T-helper 2 cell treated with Interferon-gamma antibody and Interleukin-4, amounts not matched to agents 5 μg/mL and 100 μg/mL, for 36 hours (primary cell): Measurements from ENCODE around the gene GRM7.

ENCODE experiments used
- DNase-seq: peaks from one replicate; pipeline ENCODE4 v3.0.0; 2021; ENCODE audit warnings: low spot score
- H3K27ac Mint-ChIP-seq: one replicate; pipeline ENCODE4 v1.8.0; 2021; ENCODE audit warnings: mild to moderate bottlenecking, mixed read lengths
- H3K27me3 Mint-ChIP-seq: one replicate; pipeline ENCODE4 v1.8.0; 2021; ENCODE audit warnings: low read depth, mixed read lengths
- H3K36me3 Mint-ChIP-seq: one replicate; pipeline ENCODE4 v1.8.0; 2021; ENCODE audit warnings: low read depth, mixed read lengths
- H3K4me1 Mint-ChIP-seq: one replicate; pipeline ENCODE4 v1.8.0; 2021; ENCODE audit warnings: low read depth, mixed read lengths
- H3K4me3 Mint-ChIP-seq: one replicate; pipeline ENCODE4 v1.8.0; 2022; ENCODE audit warnings: mild to moderate bottlenecking, moderate library complexity, mixed read lengths
- H3K9me3 Mint-ChIP-seq: one replicate; pipeline ENCODE4 v1.8.0; 2021; ENCODE audit warnings: mixed read lengths

The GRM7 gene

GRCh38 chr3:7678521-7678920 is 817.6 kb downstream of the GRM7 start:
- Mint-ChIP-seq H3K36me3 (no peaks in the 10 kb centered on the region), H3K27ac (no peak overlapping the region), H3K27me3 (no peaks in the 10 kb centered on the region), H3K4me3 (no peak overlapping the region), H3K4me1 (no peaks in the 10 kb centered on the region), H3K9me3 (no peaks in the 10 kb centered on the region)
- DNase-seq, result no peak

- no peak overlapping the region for H3K4me3 Mint-ChIP-seq
Observed at GRCh38 chr3:7682822-7683229, 821.9 kb downstream of the GRM7 start.

GRCh38 chr3:7683426-7683825 is 822.5 kb downstream of the GRM7 start:
- DNase-seq, result no peak
- H3K27me3 Mint-ChIP-seq, result no peaks in the 10 kb centered on the region
- H3K4me1 Mint-ChIP-seq, result no peaks in the 10 kb centered on the region
- no peaks in the 10 kb centered on the region for H3K9me3 Mint-ChIP-seq
- no peaks in the 10 kb centered on the region for H3K36me3 Mint-ChIP-seq
- no peak overlapping the region for H3K4me3 Mint-ChIP-seq
- no peak overlapping the region for H3K27ac Mint-ChIP-seq

More at GRCh38 chr3:7682822-7683229, 821.9 kb downstream of the GRM7 start:
- H3K9me3 Mint-ChIP-seq, result no peaks in the 10 kb centered on the region
- H3K27ac Mint-ChIP-seq, result no peak overlapping the region
- no peaks in the 10 kb centered on the region for H3K27me3 Mint-ChIP-seq
- H3K4me1 Mint-ChIP-seq, result no peaks in the 10 kb centered on the region
- H3K36me3 Mint-ChIP-seq, result no peaks in the 10 kb centered on the region
- DNase-seq, result no peak

GRCh38 chr3:7684182-7684715 is 823.3 kb downstream of the GRM7 start:
- H3K4me1 Mint-ChIP-seq, result no peaks in the 10 kb centered on the region
- DNase-seq, result no peak
- no peaks in the 10 kb centered on the region for H3K9me3 Mint-ChIP-seq
- H3K27ac Mint-ChIP-seq, result no peak overlapping the region
- no peak overlapping the region for H3K4me3 Mint-ChIP-seq
- no peaks in the 10 kb centered on the region for H3K27me3 Mint-ChIP-seq
- H3K36me3 Mint-ChIP-seq, result no peaks in the 10 kb centered on the region

GRCh38 chr3:7687428-7688147 is 826.7 kb downstream of the GRM7 start:
- H3K27me3 Mint-ChIP-seq, result no peaks in the 10 kb centered on the region
- H3K4me1 Mint-ChIP-seq, result no peaks in the 10 kb centered on the region
- no peaks in the 10 kb centered on the region for H3K36me3 Mint-ChIP-seq
- H3K27ac Mint-ChIP-seq, result no peak overlapping the region
- no peaks in the 10 kb centered on the region for H3K9me3 Mint-ChIP-seq
- no peak overlapping the region for H3K4me3 Mint-ChIP-seq
- DNase-seq, result no peak

- DNase-seq, result no peak
- no peaks in the 10 kb centered on the region for H3K9me3 Mint-ChIP-seq
- no peaks in the 10 kb centered on the region for H3K27me3 Mint-ChIP-seq
- no peak overlapping the region for H3K4me3 Mint-ChIP-seq
- no peaks in the 10 kb centered on the region for H3K36me3 Mint-ChIP-seq
- H3K27ac Mint-ChIP-seq, result no peak overlapping the region
- no peaks in the 10 kb centered on the region for H3K4me1 Mint-ChIP-seq
Observed at GRCh38 chr3:7692866-7693265, 832.0 kb downstream of the GRM7 start.

GRCh38 chr3:7693976-7694375 is 833.1 kb downstream of the GRM7 start:
- no peak overlapping the region for H3K4me3 Mint-ChIP-seq
- H3K27ac Mint-ChIP-seq, result no peak overlapping the region
- no peak for DNase-seq
- no peaks in the 10 kb centered on the region for H3K4me1 Mint-ChIP-seq
- H3K27me3 Mint-ChIP-seq, result no peaks in the 10 kb centered on the region
- H3K9me3 Mint-ChIP-seq, result no peaks in the 10 kb centered on the region
- H3K36me3 Mint-ChIP-seq, result no peaks in the 10 kb centered on the region

GRCh38 chr3:7695049-7695448 is 834.1 kb downstream of the GRM7 start:
- Mint-ChIP-seq H3K9me3 (no peaks in the 10 kb centered on the region), H3K27me3 (no peaks in the 10 kb centered on the region)

GRCh38 chr3:7696320-7696719 is 835.4 kb downstream of the GRM7 start:
- Mint-ChIP-seq H3K36me3 (no peaks in the 10 kb centered on the region), H3K9me3 (no peaks in the 10 kb centered on the region), H3K4me3 (no peak overlapping the region), H3K4me1 (no peaks in the 10 kb centered on the region), H3K27me3 (no peaks in the 10 kb centered on the region), H3K27ac (no peak overlapping the region)
- no peak for DNase-seq

More at GRCh38 chr3:7695049-7695448, 834.1 kb downstream of the GRM7 start:
- Mint-ChIP-seq H3K4me1 (no peaks in the 10 kb centered on the region), H3K36me3 (no peaks in the 10 kb centered on the region), H3K4me3 (no peak overlapping the region), H3K27ac (no peak overlapping the region)
- no peak for DNase-seq

GRCh38 chr3:7697548-7697947 is 836.6 kb downstream of the GRM7 start:
- no peak overlapping the region for H3K27ac Mint-ChIP-seq
- H3K27me3 Mint-ChIP-seq, result no peaks in the 10 kb centered on the region
- no peaks in the 10 kb centered on the region for H3K4me1 Mint-ChIP-seq
- DNase-seq, result no peak
- no peaks in the 10 kb centered on the region for H3K36me3 Mint-ChIP-seq
- H3K9me3 Mint-ChIP-seq, result no peaks in the 10 kb centered on the region
- H3K4me3 Mint-ChIP-seq, result no peak overlapping the region

- no peaks in the 10 kb centered on the region for H3K36me3 Mint-ChIP-seq
- no peak for DNase-seq
- H3K27ac Mint-ChIP-seq, result no peak overlapping the region
- H3K27me3 Mint-ChIP-seq, result no peaks in the 10 kb centered on the region
- no peaks in the 10 kb centered on the region for H3K9me3 Mint-ChIP-seq
- no peak overlapping the region for H3K4me3 Mint-ChIP-seq
- H3K4me1 Mint-ChIP-seq, result no peaks in the 10 kb centered on the region
Observed at GRCh38 chr3:7700539-7700938, 839.6 kb downstream of the GRM7 start.

GRCh38 chr3:7700977-7701376 is 840.1 kb downstream of the GRM7 start:
- no peak for DNase-seq
- no peak overlapping the region for H3K27ac Mint-ChIP-seq
- no peaks in the 10 kb centered on the region for H3K9me3 Mint-ChIP-seq
- no peak overlapping the region for H3K4me3 Mint-ChIP-seq
- H3K27me3 Mint-ChIP-seq, result no peaks in the 10 kb centered on the region
- no peaks in the 10 kb centered on the region for H3K36me3 Mint-ChIP-seq
- H3K4me1 Mint-ChIP-seq, result no peaks in the 10 kb centered on the region

GRCh38 chr3:7707187-7707586 is 846.3 kb downstream of the GRM7 start:
- Mint-ChIP-seq H3K4me3 (no peak overlapping the region), H3K27me3 (no peaks in the 10 kb centered on the region), H3K4me1 (no peaks in the 10 kb centered on the region), H3K36me3 (no peaks in the 10 kb centered on the region), H3K9me3 (no peaks in the 10 kb centered on the region), H3K27ac (no peak overlapping the region)
- DNase-seq, result no peak

GRCh38 chr3:7709376-7710082 is 848.6 kb downstream of the GRM7 start:
- no peak for DNase-seq
- H3K9me3 Mint-ChIP-seq, result no peaks in the 10 kb centered on the region

More at GRCh38 chr3:7709376-7710082, 848.6 kb downstream of the GRM7 start:
- Mint-ChIP-seq H3K27me3 (no peaks in the 10 kb centered on the region), H3K27ac (no peak overlapping the region), H3K36me3 (no peaks in the 10 kb centered on the region), H3K4me3 (no peak overlapping the region), H3K4me1 (no peaks in the 10 kb centered on the region)
